LNCAP (cell line): ENCODE measurements around the gene LCP2.

Source experiments
- CTCF ChIP-seq: fragments of 450-650 bp; IDR thresholded peaks from 2 replicates; pipeline ENCODE4 v1.5.1; 2017; ENCODE audit warnings: mild to moderate bottlenecking

Gene LCP2

GRCh38 chr5:170223360-170223759 is 74.2 kb downstream of the LCP2 start:
- TF ChIP-seq CTCF, result no peak

DNA sequence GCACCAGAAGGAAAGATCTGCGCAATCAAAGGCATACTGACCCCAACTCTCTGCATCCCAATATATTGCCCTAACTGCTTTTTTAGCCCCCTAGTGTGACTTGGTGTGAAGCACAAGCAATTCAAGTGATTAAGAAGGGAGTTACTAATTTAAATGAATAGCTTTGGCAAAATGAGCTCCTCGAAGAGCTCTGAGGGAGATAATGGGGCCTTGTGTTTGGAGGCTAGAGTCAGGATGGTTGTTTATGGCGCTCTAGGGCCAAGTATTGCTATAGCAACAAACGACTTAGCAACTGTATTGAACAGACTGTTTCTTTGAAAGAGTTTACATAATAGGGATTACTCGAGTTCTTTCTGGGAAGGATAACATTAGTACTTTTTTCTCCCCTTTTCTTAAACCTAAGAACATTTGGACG is 76.2 kb downstream of the LCP2 start:
- TF ChIP-seq CTCF, result no peak

- no peak for TF ChIP-seq CTCF
Measured at GRCh38 chr5:170220191-170220590, 77.4 kb downstream of the LCP2 start.

- no peak for TF ChIP-seq CTCF
Measured at GRCh38 chr5:170219615-170220014, 78.0 kb downstream of the LCP2 start.

DNA sequence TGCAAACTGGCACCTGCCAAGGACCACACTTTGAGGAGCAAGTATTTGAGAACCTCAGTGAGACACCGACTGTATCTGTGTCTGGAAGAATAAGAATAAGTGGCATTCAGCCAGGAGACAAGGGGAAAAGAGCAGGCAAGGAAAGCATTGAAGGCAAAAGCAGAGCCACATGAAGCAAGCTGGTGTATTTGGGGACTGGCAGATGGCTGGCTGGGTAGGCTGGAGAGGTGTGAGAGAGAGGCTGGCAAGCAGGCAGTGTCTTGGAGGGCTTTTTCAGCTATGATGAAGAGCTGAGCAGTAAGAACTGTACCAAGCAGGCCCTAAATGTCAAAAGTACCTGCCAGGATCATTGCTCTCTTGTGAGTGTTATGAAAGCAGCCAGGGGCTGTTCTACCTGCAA is 78.9 kb downstream of the LCP2 start:
- TF ChIP-seq CTCF, result no peak

GRCh38 chr5:170217831-170218230 is 79.7 kb downstream of the LCP2 start:
- no peak for TF ChIP-seq CTCF

DNA sequence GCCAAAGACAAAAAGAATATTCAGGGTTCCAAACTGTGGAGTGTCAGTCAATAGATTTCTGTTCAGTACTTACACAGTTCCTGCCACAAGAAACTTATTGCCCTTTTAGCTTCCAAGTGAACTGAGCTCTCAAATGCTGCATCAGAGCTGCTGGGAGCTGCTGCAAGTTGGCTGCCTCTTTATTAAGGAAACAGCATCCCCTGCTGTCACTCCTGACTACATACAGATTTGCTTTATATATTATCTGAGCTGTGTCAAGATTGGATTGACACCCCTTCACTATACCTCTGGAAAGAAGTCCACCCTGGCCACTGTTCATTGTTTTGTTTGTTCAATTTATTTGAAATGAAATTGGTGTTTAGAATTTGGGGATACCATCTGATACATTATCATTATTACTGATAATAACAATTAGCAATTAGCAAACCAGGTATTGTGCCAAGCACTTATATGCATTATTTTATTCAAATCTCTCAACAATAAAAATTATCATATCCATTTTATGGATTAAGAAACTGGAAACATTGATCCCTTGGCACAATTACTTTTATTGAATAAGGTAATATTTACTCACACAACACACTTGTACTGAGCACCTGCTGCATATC is 81.2 kb downstream of the LCP2 start:
- peak; percentile 90 for TF ChIP-seq CTCF
